Measurements from ENCODE around the gene MAGOHB.

- TF ChIP-seq CBFB (CRISPR knock-in tag; IDR thresholded peaks at IDR 0.05) (no peak), CTCF (CRISPR knock-in tag; IDR thresholded peaks at IDR 0.05) (no peak), USF2 (IDR thresholded peaks at IDR 0.05; ENCODE audit: low read depth, low read length) (no peak), USF2 (CRISPR knock-in tag; IDR thresholded peaks at IDR 0.05; ENCODE audit: borderline replicate concordance) (no peak), MEIS1 (CRISPR knock-in tag; IDR thresholded peaks at IDR 0.05; ENCODE audit: borderline replicate concordance) (no peak), YY1 (IDR thresholded peaks at IDR 0.05; ENCODE audit: insufficient read depth, insufficient replicate concordance, low read depth, low read length) (no peak), POLR2A (IDR thresholded peaks at IDR 0.05; ENCODE audit: insufficient read depth in 1 of 2, low read depth in 2 of 2, low read length in 2 of 2) (no peak), ZBTB49 (CRISPR knock-in tag; IDR thresholded peaks at IDR 0.05; ENCODE audit: borderline replicate concordance) (no peak), ZNF672 (CRISPR knock-in tag; IDR thresholded peaks at IDR 0.05) (no peak), ZNF343 (CRISPR knock-in tag; IDR thresholded peaks at IDR 0.05) (no peak), GPBP1L1 (CRISPR knock-in tag; IDR thresholded peaks at IDR 0.05) (no peak), GABPA (IDR thresholded peaks at IDR 0.05; ENCODE audit: low read depth, low read length) (no peak), GABPA (CRISPR knock-in tag; IDR thresholded peaks at IDR 0.05; ENCODE audit: low read depth) (no peak), ZBTB21 (CRISPR knock-in tag; IDR thresholded peaks at IDR 0.05) (no peak), YEATS2 (CRISPR knock-in tag; IDR thresholded peaks at IDR 0.05; ENCODE audit: borderline replicate concordance) (no peak)
Observed at GRCh38 chr12:10607885-10608458, 5.4 kb downstream of the MAGOHB start.

All from HepG2 (cell line).